ENCODE results near the gene NPAS1.

DNA sequence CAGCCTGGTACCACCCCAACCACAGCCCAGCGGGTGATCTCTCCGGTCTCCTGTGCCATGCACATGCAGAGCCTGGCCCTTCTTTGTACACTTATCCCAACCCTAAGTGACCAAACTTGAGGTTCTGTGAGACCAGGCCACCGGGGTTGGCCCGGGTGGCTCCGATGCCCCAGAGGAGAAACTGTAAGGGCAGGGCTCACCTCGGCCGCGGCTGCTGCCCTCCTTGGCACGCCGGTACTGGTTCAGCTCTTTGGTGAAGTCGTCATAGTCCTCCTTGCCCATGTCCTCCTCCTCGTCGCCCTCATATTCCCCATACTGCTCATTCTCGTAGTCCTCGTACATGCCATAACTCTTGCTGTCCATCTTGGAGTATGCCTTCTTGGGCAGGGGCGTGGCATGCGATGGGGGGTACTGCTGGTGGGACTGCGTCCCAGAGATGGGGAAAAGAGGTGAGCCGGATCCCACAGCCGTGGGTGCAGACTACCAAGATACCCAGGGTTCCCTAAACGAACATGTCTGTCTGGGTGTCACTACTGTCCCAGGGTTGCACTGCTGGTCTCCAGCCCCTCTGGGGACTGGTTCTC lies 70.2 kb downstream of the NPAS1 start:
- TF ChIP-seq SALL2 (CRISPR knock-in tag; IDR thresholded peaks at IDR 0.05) (no peak), SMARCE1 (IDR thresholded peaks at IDR 0.05; ENCODE audit: borderline replicate concordance) (no peak), RAD21 (CRISPR knock-in tag; IDR thresholded peaks at IDR 0.05) (no peak), POLR2A (IDR thresholded peaks at IDR 0.05; ENCODE audit: insufficient read depth in 1 of 2, low read depth in 2 of 2, low read length in 2 of 2) (no peak)
- TF ChIP-seq, protein P1, sequence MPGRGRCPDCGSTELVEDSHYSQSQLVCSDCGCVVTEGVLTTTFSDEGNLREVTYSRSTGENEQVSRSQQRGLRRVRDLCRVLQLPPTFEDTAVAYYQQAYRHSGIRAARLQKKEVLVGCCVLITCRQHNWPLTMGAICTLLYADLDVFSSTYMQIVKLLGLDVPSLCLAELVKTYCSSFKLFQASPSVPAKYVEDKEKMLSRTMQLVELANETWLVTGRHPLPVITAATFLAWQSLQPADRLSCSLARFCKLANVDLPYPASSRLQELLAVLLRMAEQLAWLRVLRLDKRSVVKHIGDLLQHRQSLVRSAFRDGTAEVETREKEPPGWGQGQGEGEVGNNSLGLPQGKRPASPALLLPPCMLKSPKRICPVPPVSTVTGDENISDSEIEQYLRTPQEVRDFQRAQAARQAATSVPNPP (CRISPR knock-in tag; IDR thresholded peaks at IDR 0.05), result no peak
- TF ChIP-seq, protein P2, sequence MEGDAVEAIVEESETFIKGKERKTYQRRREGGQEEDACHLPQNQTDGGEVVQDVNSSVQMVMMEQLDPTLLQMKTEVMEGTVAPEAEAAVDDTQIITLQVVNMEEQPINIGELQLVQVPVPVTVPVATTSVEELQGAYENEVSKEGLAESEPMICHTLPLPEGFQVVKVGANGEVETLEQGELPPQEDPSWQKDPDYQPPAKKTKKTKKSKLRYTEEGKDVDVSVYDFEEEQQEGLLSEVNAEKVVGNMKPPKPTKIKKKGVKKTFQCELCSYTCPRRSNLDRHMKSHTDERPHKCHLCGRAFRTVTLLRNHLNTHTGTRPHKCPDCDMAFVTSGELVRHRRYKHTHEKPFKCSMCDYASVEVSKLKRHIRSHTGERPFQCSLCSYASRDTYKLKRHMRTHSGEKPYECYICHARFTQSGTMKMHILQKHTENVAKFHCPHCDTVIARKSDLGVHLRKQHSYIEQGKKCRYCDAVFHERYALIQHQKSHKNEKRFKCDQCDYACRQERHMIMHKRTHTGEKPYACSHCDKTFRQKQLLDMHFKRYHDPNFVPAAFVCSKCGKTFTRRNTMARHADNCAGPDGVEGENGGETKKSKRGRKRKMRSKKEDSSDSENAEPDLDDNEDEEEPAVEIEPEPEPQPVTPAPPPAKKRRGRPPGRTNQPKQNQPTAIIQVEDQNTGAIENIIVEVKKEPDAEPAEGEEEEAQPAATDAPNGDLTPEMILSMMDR (CRISPR knock-in tag; IDR thresholded peaks at IDR 0.05), result no peak
